Liver (tissue), 9 donors: ENCODE data around the gene FAM169A. TPM values are rescaled to one million over a fixed set of nuclear protein-coding genes. Genes with fewer than 3 reads are reported as not detected.

Experiments
- DNase-seq: peaks from one replicate; pipeline ENCODE4 v3.0.0-alpha.2; 2017; ENCODE audit warnings: low spot score
- H3K27ac ChIP-seq, 2 donors: one replicate each; pipeline ENCODE4 v1.7.0; 2013; ENCODE audit warnings: inconsistent platforms in 2 of 2, low read length in 2 of 2, control low read depth in 1 of 2, low read depth in 1 of 2, mild to moderate bottlenecking in 1 of 2
- H3K27me3 ChIP-seq, 4 donors: one replicate each; pipeline versions ENCODE4 v1.6.1 to v1.7.0; 2013; ENCODE audit warnings: low read length in 3 of 4, inconsistent platforms in 1 of 4, mild to moderate bottlenecking in 1 of 4, moderate library complexity in 1 of 4; ENCODE audit not compliant: control insufficient read depth in 4 of 4, insufficient read depth in 4 of 4
- H3K36me3 ChIP-seq, 4 donors: one replicate each; pipeline versions ENCODE4 v1.6.1 to v1.7.0; 2013; ENCODE audit warnings: low read length in 3 of 4, mild to moderate bottlenecking in 3 of 4, low read depth in 1 of 4, moderate library complexity in 1 of 4; ENCODE audit not compliant: control insufficient read depth in 4 of 4, insufficient read depth in 3 of 4
- H3K4me1 ChIP-seq, 4 donors: one replicate each; pipeline versions ENCODE4 v1.6.1 to v1.7.0; 2013; ENCODE audit warnings: low read length in 3 of 4, mild to moderate bottlenecking in 3 of 4, moderate library complexity in 1 of 4; ENCODE audit not compliant: control insufficient read depth in 4 of 4, insufficient read depth in 4 of 4
- H3K4me3 ChIP-seq, 3 donors: one replicate each; pipeline versions ENCODE4 v1.6.1 to v1.7.0; 2013; ENCODE audit warnings: low read length in 3 of 3, control low read depth in 1 of 3, low read depth in 1 of 3, mild to moderate bottlenecking in 1 of 3
- H3K9ac ChIP-seq, 2 donors: one replicate each; pipeline ENCODE4 v1.7.0; 2013; ENCODE audit warnings: low read length in 2 of 2, mild to moderate bottlenecking in 2 of 2, moderate library complexity in 2 of 2, control low read depth in 1 of 2, low read depth in 1 of 2
- H3K9me3 ChIP-seq, 4 donors: one replicate each; pipeline versions ENCODE4 v1.6.1 to v1.7.0; 2013; ENCODE audit warnings: low read length in 3 of 4; ENCODE audit not compliant: control insufficient read depth in 4 of 4
- EGR1 ChIP-seq, 2 donors: IDR thresholded peaks; 2 replicates each; pipeline ENCODE4 v1.6.1; 2016 to 2018; ENCODE audit warnings: antibody characterized with exemption in 2 of 2, low read depth in 2 of 2
- FOXA1 ChIP-seq: IDR thresholded peaks from 2 replicates; pipeline ENCODE4 v1.6.1; 2016; ENCODE audit warnings: antibody characterized with exemption
- FOXA2 ChIP-seq: IDR thresholded peaks from 2 replicates; pipeline ENCODE4 v1.6.1; 2016; ENCODE audit warnings: antibody characterized with exemption
- GABPA ChIP-seq, 2 donors: IDR thresholded peaks in 1 of 2; conservative IDR thresholded peaks in 1 of 2; 2 replicates each; pipeline ENCODE4 v1.6.1; 2016; ENCODE audit warnings: antibody characterized with exemption in 2 of 2, mild to moderate bottlenecking in 1 of 2, moderate library complexity in 1 of 2
- HNF4A ChIP-seq, 2 donors: conservative IDR thresholded peaks; 2 replicates each; pipeline ENCODE4 v1.6.1; 2016; ENCODE audit warnings: antibody characterized with exemption in 2 of 2, mild to moderate bottlenecking in 2 of 2
- HNF4G ChIP-seq: IDR thresholded peaks from 2 replicates; pipeline ENCODE4 v1.6.1; 2016; ENCODE audit warnings: antibody characterized with exemption
- JUND ChIP-seq, 2 donors: IDR thresholded peaks; 2 replicates each; pipeline ENCODE4 v1.6.1; 2016; ENCODE audit warnings: antibody characterized with exemption in 2 of 2
- NR2F2 ChIP-seq: IDR thresholded peaks from 2 replicates; pipeline ENCODE4 v1.6.1; 2016; ENCODE audit warnings: antibody characterized with exemption
- RAD21 ChIP-seq, 2 donors: IDR thresholded peaks; 2 replicates each; pipeline ENCODE4 v1.6.1; 2016; ENCODE audit warnings: antibody characterized with exemption in 2 of 2, mild to moderate bottlenecking in 2 of 2
- RXRA ChIP-seq, 2 donors: IDR thresholded peaks; 2 replicates each; pipeline ENCODE4 v1.6.1; 2017 to 2018; ENCODE audit warnings: antibody characterized with exemption in 2 of 2, mild to moderate bottlenecking in 1 of 2
- SP1 ChIP-seq: IDR thresholded peaks from 2 replicates; pipeline ENCODE4 v1.6.1; 2018; ENCODE audit warnings: antibody characterized with exemption, mild to moderate bottlenecking
- TAF1 ChIP-seq: conservative IDR thresholded peaks from 2 replicates; pipeline ENCODE4 v1.6.1; 2016; ENCODE audit warnings: antibody characterized with exemption, mild to moderate bottlenecking
- YY1 ChIP-seq: IDR thresholded peaks from 2 replicates; pipeline ENCODE4 v1.6.1; 2016; ENCODE audit warnings: antibody characterized with exemption, mild to moderate bottlenecking
- WGBS: extraction: QIAGEN DNeasy Blood & Tissue Kit; methylation state at CpG from one replicate; pipeline ENCODE4 v1.1.7; 2013; 5-methylcytosine and 5-hydroxymethylcytosine counted together
- polyA plus RNA-seq, 2 donors: library from polyadenylated mRNA; stranded (reverse) in 1 of 2; unstranded in 1 of 2; fragments of 200-250 nt in 1 of 2; fragments of >200 nt in 1 of 2; fragmentation: Nextera tagmentation in 1 of 2; extraction: Ambion mirVana in 1 of 2; gene quantifications; one replicate each; pipeline versions ENCODE4 v1.2.1 to v1.2.3, GENCODE V29; 2013 to 2015
- total RNA-seq, 2 donors: library from RNA; depleted of rRNA; stranded (reverse); fragments of >200 nt; gene quantifications; one replicate each; pipeline ENCODE4 v1.2.3, GENCODE V29; 2014
- TF ChIP-seq, protein P1 (sequence below): fragments of 150-350 bp; IDR thresholded peaks from 2 replicates; pipeline ENCODE4 v1.5.1; 2017; ENCODE audit warnings: improper control_type of control experiment, low read depth, low read length; ENCODE audit not compliant: missing input control
- TF ChIP-seq, protein P2 (sequence below): IDR thresholded peaks from 2 replicates; pipeline ENCODE4 v1.6.1; 2016; ENCODE audit warnings: antibody characterized with exemption
- TF ChIP-seq, protein P3 (sequence below): IDR thresholded peaks from 2 replicates; pipeline ENCODE4 v1.6.1; 2016; ENCODE audit warnings: antibody characterized with exemption, mild to moderate bottlenecking
- TF ChIP-seq, protein P4 (sequence below): IDR thresholded peaks from 2 replicates; pipeline ENCODE4 v1.6.1; 2016; ENCODE audit warnings: antibody characterized with exemption
- TF ChIP-seq, protein P5 (sequence below): IDR thresholded peaks from 2 replicates; pipeline ENCODE4 v1.6.1; 2016; ENCODE audit warnings: antibody characterized with exemption
- donor health status: healthy.
- donor health status: healthy.
- donor health status: healthy.
- donor health status: healthy.
- donor health status: healthy.

Gene FAM169A
- total and polyA plus RNA-seq, 4 donors = 0.58 to 5.0 (median 0.92) TPM

DNA sequence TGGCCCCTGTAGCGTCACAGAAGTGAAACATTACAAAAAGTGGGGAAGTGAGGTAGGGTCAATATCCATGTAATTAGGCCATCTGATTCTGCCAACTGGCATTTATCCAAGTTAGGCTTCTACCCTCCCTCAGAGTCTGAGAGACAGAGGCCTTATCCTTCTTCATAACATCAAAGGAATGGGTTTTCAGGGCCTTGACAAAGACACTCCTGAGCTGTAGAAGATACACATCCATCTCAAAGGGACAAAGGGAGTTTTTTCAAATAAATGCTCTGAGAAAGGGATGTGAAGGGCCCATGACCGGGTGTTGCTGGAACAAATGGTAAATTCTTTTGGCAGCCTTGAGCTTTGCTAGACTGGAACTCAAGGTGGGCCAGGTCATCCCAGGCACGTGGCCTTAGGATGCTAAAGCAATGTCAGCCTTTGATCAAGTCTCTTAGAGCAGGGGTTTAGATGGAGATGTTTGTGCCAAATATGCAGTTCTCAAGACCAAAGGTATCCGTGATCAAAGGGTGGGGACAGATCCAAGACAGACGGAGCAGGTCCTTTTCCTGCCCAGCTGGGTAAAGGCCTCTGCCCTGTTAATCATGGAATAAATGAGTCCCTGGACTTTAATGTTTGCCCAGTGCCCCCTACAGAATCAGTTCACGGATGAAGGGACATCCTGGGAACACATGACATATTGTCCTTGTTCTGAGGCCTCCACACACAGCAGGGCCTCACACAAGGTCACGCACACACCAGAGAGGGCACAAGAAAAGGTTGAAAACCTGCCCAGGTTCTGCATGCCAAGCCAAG, 10.0 kb upstream of the FAM169A start:
- 50% methylated on average over 7 of the region's 7 CpGs for WGBS
- DNase-seq = no peak
- peak overlapping the region in 1 of 2 donors; percentile 60 for H3K27ac ChIP-seq

More for the DNA sequence above, 10.0 kb upstream of the FAM169A start:
- Histone ChIP-seq H3K27me3 (no peaks in the 10 kb centered on the region), H3K4me1 (peaks cover 7 to 20% (median 9%) of the 10 kb centered on the region in 4 donors), H3K4me3 (no peak overlapping the region), H3K9ac (no peak overlapping the region), H3K36me3 (no peaks in the 10 kb centered on the region), H3K9me3 (no peaks in the 10 kb centered on the region)
- TF ChIP-seq JUND (IDR thresholded peaks at IDR 0.05) (peak; percentile 46 to 82), HNF4A (conservative IDR thresholded peaks at IDR 0.05) (peak; percentile 85 to 90), FOXA2 (no peak), TAF1 (no peak), FOXA1 (no peak), RAD21 (IDR thresholded peaks at IDR 0.05) (no peak), RXRA (IDR thresholded peaks at IDR 0.05) (peak; percentile 66 to 71), HNF4G (peak; percentile 59), YY1 (no peak), GABPA (IDR thresholded peaks at IDR 0.05 in 1 of 2, conservative IDR thresholded peaks at IDR 0.05 in 1 of 2) (no peak), SP1 (peak; percentile 77), EGR1 (IDR thresholded peaks at IDR 0.05; ENCODE audit: low read depth in 2 of 2) (peak in 1 of 2 donors; percentile 13), NR2F2 (no peak)
- TF ChIP-seq, protein P1, sequence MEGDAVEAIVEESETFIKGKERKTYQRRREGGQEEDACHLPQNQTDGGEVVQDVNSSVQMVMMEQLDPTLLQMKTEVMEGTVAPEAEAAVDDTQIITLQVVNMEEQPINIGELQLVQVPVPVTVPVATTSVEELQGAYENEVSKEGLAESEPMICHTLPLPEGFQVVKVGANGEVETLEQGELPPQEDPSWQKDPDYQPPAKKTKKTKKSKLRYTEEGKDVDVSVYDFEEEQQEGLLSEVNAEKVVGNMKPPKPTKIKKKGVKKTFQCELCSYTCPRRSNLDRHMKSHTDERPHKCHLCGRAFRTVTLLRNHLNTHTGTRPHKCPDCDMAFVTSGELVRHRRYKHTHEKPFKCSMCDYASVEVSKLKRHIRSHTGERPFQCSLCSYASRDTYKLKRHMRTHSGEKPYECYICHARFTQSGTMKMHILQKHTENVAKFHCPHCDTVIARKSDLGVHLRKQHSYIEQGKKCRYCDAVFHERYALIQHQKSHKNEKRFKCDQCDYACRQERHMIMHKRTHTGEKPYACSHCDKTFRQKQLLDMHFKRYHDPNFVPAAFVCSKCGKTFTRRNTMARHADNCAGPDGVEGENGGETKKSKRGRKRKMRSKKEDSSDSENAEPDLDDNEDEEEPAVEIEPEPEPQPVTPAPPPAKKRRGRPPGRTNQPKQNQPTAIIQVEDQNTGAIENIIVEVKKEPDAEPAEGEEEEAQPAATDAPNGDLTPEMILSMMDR = no peak
- TF ChIP-seq, protein P2, sequence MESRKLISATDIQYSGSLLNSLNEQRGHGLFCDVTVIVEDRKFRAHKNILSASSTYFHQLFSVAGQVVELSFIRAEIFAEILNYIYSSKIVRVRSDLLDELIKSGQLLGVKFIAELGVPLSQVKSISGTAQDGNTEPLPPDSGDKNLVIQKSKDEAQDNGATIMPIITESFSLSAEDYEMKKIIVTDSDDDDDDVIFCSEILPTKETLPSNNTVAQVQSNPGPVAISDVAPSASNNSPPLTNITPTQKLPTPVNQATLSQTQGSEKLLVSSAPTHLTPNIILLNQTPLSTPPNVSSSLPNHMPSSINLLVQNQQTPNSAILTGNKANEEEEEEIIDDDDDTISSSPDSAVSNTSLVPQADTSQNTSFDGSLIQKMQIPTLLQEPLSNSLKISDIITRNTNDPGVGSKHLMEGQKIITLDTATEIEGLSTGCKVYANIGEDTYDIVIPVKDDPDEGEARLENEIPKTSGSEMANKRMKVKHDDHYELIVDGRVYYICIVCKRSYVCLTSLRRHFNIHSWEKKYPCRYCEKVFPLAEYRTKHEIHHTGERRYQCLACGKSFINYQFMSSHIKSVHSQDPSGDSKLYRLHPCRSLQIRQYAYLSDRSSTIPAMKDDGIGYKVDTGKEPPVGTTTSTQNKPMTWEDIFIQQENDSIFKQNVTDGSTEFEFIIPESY = no peak
- TF ChIP-seq, protein P3, sequence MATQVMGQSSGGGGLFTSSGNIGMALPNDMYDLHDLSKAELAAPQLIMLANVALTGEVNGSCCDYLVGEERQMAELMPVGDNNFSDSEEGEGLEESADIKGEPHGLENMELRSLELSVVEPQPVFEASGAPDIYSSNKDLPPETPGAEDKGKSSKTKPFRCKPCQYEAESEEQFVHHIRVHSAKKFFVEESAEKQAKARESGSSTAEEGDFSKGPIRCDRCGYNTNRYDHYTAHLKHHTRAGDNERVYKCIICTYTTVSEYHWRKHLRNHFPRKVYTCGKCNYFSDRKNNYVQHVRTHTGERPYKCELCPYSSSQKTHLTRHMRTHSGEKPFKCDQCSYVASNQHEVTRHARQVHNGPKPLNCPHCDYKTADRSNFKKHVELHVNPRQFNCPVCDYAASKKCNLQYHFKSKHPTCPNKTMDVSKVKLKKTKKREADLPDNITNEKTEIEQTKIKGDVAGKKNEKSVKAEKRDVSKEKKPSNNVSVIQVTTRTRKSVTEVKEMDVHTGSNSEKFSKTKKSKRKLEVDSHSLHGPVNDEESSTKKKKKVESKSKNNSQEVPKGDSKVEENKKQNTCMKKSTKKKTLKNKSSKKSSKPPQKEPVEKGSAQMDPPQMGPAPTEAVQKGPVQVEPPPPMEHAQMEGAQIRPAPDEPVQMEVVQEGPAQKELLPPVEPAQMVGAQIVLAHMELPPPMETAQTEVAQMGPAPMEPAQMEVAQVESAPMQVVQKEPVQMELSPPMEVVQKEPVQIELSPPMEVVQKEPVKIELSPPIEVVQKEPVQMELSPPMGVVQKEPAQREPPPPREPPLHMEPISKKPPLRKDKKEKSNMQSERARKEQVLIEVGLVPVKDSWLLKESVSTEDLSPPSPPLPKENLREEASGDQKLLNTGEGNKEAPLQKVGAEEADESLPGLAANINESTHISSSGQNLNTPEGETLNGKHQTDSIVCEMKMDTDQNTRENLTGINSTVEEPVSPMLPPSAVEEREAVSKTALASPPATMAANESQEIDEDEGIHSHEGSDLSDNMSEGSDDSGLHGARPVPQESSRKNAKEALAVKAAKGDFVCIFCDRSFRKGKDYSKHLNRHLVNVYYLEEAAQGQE = no peak
- TF ChIP-seq, protein P4, sequence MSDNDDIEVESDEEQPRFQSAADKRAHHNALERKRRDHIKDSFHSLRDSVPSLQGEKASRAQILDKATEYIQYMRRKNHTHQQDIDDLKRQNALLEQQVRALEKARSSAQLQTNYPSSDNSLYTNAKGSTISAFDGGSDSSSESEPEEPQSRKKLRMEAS = no peak
- TF ChIP-seq, protein P5, sequence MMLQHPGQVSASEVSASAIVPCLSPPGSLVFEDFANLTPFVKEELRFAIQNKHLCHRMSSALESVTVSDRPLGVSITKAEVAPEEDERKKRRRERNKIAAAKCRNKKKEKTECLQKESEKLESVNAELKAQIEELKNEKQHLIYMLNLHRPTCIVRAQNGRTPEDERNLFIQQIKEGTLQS = peak; percentile 28
